Activated T-helper 9 cell treated with anti-CD3 and anti-CD28 coated beads, Interleukin-2, amount 50 U/mL, for 16 hours (primary cell): Measurements from ENCODE around the gene CUL1.

Experiments used
- DNase-seq: peaks from one replicate; pipeline ENCODE4 v3.0.0-alpha.2; 2020; ENCODE audit warnings: low read depth

The CUL1 gene

DNA sequence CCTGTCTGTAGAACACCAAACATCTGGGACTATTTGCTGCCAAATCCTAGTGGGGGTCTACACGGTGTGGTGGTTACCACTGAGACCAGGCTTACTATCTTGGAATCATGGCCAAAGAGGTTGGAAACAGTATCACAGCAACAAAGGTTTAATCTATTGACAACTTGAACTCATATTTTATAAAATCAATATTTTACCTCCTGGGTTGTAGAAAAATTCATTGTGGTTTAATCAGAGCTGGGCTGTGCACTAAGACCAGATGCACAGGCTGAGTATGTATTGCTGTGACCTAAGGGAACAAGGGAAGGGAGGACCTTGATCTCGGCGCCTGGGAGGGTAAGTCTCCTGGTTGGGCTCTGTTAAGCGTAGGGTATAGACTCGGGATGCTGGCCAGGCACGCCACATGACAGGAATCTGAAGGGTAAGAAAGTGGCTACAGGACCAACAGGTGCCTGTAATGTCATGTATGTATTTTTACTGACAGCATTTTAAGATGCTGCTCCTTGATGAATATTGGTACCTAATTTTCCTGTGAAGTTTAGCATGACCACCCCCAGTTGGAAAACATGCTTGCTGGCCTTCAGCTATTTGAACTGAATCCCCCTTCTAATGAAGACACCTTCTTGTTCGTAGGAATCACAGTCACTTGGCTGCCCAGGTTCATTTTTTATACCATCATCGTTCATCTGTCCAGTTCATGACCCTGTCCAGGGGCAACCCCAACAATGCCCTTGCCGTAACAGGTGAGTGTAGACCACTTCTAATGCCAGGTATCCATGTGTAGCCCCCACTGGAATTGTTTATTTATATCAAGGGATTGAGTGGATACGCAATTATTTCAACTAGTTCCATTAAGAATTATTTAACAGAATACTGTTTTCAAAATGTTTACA lies 105.9 kb downstream of the CUL1 start:
- DNase-seq: no peak

DNA sequence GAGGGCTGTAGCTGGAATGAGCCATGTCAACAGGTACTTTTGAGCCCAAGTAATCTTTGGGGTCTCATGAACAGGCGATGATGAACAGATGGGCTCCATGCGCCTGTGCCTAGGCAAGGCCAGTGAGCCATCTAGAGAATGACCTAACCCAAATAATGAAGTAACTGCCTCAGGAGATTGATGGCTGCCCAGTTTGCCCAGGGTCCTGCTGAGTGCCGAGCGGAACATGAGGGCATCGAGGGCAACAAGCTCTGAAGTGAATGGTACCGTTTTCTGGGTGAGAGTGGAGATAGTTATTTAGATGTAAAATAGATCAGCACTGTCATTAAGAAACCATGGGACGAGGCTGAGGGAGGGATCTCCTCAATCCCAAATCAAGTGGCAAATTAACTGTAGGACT lies 107.5 kb downstream of the CUL1 start:
- DNase-seq: no peak

GRCh38 chr7:148807436-148807835 lies 108.7 kb downstream of the CUL1 start:
- DNase-seq: no peak

- no peak for DNase-seq
These were observed 111.2 kb downstream of the CUL1 start for GRCh38 chr7:148809856-148810255.

GRCh38 chr7:148811892-148812291 lies 113.2 kb downstream of the CUL1 start:
- DNase-seq: no peak

DNA sequence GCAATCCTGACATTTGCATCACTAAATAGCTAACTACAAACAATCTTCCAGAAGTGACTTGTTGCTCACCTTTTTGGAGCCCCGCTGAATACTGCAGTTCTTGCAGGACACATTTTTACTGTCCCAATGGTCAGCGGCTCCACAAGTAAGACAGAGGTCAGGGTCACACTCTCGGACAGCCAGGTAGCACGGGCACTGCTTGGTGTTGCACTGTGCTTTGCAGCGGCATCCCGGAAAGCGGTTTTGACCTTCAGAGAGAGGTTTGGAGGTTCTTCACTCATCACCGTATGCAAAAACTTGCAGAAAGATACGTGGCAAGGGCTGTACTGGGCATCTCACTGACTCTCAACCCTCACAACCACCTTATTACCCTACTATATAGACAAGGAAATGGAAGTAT lies 115.2 kb downstream of the CUL1 start:
- no peak for DNase-seq

DNA sequence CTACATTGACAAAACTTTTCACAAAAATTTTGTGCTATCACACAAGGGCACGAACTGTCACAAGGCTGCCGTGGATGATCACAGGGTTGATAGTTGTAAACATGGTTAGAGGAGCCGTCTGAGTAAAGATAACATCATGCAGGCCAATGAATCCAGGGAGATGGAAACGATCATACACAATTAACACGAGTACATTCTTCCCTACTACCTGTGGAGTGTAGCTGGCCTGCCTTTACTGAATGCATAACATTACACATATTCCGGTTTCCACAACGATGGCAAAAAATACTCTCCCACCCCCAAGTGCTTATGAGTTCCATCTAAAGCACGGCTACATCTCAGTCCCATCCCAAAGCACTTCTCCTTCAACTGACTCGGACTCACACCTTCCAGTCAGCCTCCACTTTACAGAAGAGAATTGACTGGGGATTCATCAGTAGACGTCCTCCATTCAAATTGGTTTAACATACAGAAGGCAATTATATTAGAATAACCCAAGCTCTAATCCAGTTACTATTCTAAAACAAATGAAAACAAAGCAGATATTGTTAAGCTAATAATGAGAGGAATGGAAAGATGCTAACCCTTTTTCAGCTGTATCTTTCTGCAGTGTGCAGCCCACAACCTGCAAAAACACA lies 116.3 kb downstream of the CUL1 start:
- no peak for DNase-seq

DNA sequence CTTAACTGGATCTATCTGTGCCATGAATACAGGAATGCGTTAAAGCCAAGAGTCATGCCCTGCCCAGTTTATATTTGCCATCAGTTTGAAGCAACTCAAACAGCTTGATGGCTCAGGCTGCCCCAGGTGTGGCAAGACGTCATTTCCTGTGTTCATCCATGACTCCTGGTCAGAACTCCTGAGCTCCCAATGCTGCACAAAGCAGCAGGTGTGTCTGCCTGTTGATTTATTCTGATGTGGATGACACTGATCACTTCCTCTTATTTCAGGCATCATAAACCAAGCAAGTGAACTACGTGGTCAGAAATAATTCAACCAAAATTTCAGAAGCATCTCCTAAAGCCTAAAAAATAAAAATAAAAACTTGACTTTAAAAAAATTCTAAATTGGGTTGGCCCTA lies 116.9 kb downstream of the CUL1 start:
- no peak for DNase-seq

GRCh38 chr7:148819697-148820360 lies 121.1 kb downstream of the CUL1 start:
- no peak for DNase-seq

DNA sequence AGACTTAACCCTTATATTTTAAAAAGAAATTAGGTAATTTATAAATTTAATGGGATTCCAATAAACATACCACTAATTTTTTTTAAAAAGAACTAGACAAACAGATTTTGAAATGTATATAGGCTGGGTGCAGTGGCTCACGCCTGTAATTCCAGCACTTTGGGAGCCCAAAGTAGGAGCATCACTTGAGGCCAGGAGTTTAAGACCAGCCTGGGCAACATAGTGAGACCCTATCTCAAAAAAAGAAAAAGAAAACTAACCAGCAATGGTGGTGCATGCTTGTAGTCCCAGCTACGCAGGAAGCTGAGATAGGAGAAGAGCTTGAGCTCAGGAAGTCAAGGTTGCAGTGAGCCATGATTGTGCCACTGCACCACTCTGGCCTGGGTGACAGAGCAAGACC lies 122.7 kb downstream of the CUL1 start:
- no peak for DNase-seq

GRCh38 chr7:148824864-148825263 lies 126.2 kb downstream of the CUL1 start:
- DNase-seq: no peak

DNA sequence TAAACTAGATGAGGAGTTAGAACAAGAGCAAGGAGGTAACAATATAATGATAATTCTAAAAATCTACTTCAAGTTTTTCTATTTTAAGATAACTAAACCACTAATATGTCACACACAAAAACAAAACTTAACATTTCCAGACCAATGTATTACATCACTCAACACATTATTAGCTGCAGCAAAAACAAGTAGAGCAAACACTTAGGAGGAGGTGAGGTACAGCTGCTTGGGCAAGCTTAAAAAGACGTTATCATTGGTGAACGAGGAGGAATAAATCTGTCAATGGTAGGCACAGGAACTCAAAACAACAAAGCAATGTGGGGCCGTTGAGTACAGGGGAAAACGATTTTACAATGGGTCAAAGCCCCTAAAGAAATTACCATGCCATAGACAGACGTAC lies 126.6 kb downstream of the CUL1 start:
- DNase-seq: no peak

- no peak for DNase-seq
These were observed 130.3 kb downstream of the CUL1 start for GRCh38 chr7:148828965-148829364.

DNA sequence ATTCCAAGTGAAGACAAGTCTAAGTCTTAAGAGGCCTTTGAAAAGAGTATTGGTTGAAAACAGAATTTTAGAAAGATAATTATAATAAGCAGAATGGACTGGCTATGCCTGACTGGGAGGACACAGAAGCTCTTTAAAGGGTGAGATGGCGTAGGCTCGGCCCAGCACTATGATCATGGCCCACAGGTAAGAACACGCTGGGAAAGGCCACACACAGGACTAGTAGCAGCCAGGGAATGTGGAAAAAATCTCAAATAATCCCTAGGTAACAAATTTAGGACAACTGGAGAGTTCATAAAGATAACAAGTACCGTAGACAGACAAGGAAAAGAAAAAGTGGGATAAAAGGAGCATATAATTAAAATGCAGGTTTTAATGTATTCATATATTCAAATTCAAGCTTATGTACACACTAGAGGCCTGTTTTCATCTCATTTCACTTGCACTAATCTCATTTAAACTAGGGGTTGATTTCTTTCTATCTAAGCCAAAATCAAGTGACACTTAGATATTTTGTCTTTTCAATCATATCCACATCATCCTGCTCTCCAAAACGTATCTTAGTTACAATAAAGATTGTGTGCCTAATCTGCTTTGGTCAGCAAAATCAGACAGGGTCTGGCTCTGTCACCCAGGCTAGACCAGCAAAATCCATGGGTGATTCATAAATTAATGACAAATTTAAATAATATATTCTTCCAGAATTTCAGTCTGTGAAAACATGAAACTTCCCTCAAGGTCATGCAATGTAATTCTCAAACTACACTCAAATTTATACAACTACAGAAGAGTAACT lies 132.4 kb downstream of the CUL1 start:
- DNase-seq: no peak

GRCh38 chr7:148831782-148832181 lies 133.1 kb downstream of the CUL1 start:
- DNase-seq: no peak

DNA sequence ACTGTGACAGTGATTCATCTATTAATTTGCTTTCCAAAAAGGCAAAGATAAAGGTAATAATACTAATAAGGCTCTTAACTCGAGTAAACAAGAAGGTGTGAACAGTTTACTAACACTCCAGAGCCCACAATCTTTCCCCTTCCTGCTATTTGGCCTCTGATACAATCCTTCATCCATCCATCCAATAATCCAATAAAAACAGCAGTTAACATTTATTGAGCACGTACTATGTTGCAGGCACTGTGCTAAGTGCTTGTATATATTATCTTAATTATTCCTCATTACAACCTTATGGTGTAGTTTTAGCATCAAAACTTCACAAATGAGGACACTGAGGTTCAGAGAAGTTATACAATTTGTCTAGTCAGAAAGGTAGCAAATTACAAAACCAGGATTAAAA lies 135.9 kb downstream of the CUL1 start:
- DNase-seq: no peak

DNA sequence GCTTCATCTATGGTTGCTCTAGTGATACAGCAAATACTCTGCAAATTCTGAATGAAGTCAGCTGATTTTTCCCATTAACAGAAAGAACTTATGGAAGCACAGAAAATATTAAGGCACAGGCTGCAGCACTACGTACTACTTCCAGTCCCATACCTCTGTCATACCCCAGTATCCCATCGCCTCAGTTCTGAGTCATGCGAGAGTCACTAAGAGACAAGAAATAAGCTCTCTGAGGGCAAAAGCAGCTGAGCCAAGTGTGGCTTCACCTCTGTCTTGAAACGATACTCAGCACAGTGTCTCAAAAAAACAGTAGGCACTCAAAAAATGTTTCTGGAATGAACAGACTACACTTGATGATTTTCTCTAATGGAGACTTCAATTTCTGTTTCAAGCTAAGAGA lies 137.2 kb downstream of the CUL1 start:
- no peak for DNase-seq

GRCh38 chr7:148838905-148839304 lies 140.2 kb downstream of the CUL1 start:
- DNase-seq: no peak

- no peak for DNase-seq
These were observed 149.4 kb downstream of the CUL1 start for GRCh38 chr7:148847815-148848734.

DNA sequence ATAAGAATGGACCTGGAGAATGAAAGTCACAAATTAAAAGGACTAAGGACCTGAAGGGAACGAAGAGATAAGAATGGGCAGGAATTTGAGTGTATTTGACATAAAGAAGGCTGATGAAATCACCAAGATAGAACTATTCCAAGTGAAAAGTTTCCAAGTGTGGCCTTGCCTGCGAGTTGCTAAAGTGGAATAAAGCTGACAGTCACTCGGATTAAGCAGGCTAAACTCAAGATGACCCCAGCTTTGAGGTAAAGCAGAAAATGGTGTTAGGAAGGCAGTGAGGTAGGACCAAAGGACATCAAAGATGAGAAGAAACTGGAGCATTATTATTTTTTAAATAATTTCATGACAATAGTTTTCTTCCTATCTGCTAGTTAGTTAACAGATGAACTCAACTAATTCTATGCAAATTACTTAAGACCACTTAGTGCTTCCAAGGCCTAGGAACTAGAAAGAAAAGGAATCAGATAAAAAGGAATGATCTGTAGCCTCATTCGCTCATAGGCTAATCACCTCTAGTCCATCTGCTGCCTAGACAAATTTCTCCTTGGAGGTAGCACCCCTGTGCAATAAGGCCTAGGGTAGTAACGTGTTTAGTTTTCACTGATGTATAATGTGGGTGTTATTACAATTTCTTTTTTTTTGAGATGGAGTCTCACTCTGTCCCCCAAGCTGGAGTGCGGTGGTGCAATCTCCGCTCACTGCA lies 150.8 kb downstream of the CUL1 start:
- DNase-seq: no peak

- DNase-seq: no peak
These were observed 151.9 kb downstream of the CUL1 start for GRCh38 chr7:148850564-148850963.
